ENCODE measurements around the gene STX8. TPM values are rescaled to one million over a fixed set of nuclear protein-coding genes. Genes with fewer than 3 reads are reported as not detected.

The STX8 gene
- total RNA-seq, 1 donor from 2014 or later: 50.6 TPM

DNA sequence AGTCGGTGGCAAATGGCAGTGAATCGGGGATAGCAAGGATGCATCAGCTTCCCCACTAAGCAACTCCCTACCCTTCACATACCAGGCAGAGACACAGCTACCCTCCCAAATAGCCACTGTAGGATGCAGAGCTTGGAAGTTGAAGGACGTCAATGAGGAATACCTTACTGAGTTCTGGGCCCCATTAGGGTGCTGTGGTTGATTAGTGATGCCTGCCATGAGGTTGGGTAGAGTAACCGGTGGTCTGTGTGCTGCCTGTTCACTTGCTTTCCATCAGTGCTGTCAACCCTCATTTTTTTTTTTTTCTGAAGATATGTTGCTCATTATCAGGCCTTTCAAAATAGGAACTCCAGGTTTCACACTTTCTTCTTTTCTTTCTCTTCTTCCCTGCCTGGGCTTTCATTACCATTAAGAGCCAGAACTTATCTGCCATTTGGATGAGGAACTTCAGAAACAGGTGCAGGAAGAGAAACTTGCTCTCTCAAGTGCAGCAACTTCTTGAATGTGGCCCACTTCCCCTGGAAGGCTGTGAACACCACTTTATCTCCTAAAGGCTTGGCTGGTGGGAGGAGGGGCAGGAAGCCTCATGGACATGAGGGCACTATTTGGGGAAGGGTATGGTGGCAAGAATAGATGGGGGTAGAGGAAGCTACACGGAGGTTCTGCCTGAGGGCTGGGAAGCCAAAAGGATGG, 370.8 kb downstream of the STX8 start:
- DNase-seq (ENCODE audit: low spot score): peak; percentile 36
- no peak overlapping the region for H3K27ac Mint-ChIP-seq (ENCODE audit: unreplicated experiment)
- TF ChIP-seq, protein P1, sequence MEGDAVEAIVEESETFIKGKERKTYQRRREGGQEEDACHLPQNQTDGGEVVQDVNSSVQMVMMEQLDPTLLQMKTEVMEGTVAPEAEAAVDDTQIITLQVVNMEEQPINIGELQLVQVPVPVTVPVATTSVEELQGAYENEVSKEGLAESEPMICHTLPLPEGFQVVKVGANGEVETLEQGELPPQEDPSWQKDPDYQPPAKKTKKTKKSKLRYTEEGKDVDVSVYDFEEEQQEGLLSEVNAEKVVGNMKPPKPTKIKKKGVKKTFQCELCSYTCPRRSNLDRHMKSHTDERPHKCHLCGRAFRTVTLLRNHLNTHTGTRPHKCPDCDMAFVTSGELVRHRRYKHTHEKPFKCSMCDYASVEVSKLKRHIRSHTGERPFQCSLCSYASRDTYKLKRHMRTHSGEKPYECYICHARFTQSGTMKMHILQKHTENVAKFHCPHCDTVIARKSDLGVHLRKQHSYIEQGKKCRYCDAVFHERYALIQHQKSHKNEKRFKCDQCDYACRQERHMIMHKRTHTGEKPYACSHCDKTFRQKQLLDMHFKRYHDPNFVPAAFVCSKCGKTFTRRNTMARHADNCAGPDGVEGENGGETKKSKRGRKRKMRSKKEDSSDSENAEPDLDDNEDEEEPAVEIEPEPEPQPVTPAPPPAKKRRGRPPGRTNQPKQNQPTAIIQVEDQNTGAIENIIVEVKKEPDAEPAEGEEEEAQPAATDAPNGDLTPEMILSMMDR (IDR thresholded peaks at IDR 0.05): no peak
- no peaks in the 10 kb centered on the region for H3K4me1 Mint-ChIP-seq (ENCODE audit: low read depth)
- peaks cover 23% of the 10 kb centered on the region for H3K27me3 Mint-ChIP-seq (ENCODE audit: low read depth)
- H3K36me3 Mint-ChIP-seq (ENCODE audit: low read depth): no peaks in the 10 kb centered on the region
- peaks cover under 1% of the 10 kb centered on the region for H3K9me3 Mint-ChIP-seq (ENCODE audit: low read depth)
- H3K4me3 Mint-ChIP-seq (ENCODE audit: unreplicated experiment): no peak overlapping the region

DNA sequence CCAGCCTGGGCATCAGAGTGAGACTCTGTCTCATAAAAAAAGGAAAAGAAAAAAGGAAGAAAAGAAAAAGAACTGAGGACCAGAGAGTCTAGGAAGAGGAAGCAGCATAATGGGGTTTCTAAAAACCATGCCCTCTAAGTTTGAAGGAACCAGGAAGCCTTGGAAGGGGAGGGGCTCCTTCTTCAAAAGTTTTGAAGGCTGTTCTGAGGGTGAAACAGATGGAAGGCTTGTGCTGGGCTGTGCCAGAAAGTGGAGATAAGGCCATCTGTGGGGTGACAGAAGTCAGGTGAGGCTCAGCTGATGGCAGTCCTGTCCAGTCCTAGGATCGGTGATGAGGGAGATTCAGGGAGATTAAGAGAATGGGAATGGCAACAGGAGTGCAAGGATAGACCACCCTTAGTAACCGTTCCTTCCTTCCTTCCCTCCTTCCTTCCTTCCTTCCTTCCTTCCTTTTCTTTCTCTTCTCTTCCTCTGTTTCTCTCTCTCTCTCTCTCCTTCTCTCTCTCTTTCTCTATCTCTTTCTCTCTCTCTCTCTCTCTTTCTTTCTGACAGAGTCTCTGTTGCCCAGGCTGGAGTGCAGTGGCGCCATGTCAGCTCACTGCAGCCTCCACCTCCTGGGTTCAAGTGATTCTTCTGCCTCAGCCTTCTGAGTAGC, 371.7 kb downstream of the STX8 start:
- Mint-ChIP-seq H3K9me3 (ENCODE audit: low read depth) (peaks cover 4% of the 10 kb centered on the region), H3K27ac (ENCODE audit: unreplicated experiment) (no peak overlapping the region), H3K27me3 (ENCODE audit: low read depth) (peaks cover 23% of the 10 kb centered on the region), H3K36me3 (ENCODE audit: low read depth) (no peaks in the 10 kb centered on the region), H3K4me3 (ENCODE audit: unreplicated experiment) (no peak overlapping the region), H3K4me1 (ENCODE audit: low read depth) (no peaks in the 10 kb centered on the region)
- TF ChIP-seq, protein P1 (IDR thresholded peaks at IDR 0.05): no peak
- DNase-seq (ENCODE audit: low spot score): peak; percentile 3

DNA sequence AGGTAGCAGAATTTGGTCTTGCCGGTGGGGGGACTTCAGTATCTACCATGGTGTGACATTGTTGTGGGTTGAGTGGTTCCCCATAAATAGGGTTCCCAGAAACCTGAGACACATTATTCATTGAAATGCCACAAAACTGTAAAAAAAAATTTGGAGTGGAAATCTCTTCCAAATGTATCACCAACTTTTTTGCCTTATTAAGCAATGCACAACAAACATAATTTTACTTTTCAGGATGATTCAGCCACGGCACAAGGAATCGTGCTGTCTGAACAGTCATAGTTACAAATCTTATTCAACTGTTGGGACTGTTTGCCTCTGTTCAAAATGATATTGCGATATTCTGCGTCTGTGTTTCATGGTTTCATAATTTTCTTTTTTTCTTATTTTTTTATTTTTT, 373.1 kb downstream of the STX8 start:
- H3K4me3 Mint-ChIP-seq (ENCODE audit: unreplicated experiment): no peak overlapping the region
- H3K27me3 Mint-ChIP-seq (ENCODE audit: low read depth): peaks cover 23% of the 10 kb centered on the region
- no peak overlapping the region for H3K27ac Mint-ChIP-seq (ENCODE audit: unreplicated experiment)
- no peaks in the 10 kb centered on the region for H3K4me1 Mint-ChIP-seq (ENCODE audit: low read depth)
- DNase-seq (ENCODE audit: low spot score): no peak
- H3K36me3 Mint-ChIP-seq (ENCODE audit: low read depth): no peaks in the 10 kb centered on the region
- TF ChIP-seq, protein P1 (IDR thresholded peaks at IDR 0.05): no peak
- peaks cover 4% of the 10 kb centered on the region for H3K9me3 Mint-ChIP-seq (ENCODE audit: low read depth)

DNA sequence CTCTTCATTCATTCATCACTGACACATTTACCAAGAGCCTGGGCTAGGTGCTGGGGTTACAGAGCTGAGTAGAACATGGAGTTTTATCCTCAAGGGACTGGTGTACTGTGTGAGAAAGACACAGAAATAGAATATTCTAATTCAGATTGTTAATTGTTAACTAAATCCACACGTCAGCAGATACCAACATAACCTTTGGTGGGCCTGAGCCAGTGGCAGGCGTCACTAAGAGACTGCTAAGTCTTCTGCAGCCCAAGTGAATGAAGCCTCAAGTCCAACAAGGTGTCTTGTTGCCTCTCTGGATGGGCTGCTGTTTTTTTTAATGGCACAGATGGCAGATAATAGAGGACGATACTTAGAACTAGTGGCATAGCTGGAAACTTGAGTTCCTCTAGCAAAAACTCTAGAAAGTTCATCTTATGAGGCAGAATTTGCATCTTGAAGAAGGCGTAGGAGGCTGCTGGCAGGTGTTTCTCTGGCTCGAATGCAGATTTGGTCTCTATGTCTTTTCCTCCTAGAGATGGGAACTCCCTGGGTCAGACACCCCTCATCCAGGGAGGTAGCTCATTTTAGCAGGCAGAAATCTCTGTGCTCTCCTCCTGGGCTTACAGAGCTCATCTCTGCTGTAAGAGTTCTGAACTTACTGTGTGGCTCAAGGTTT, 374.8 kb downstream of the STX8 start:
- Mint-ChIP-seq H3K36me3 (ENCODE audit: low read depth) (no peaks in the 10 kb centered on the region), H3K27ac (ENCODE audit: unreplicated experiment) (no peak overlapping the region), H3K9me3 (ENCODE audit: low read depth) (peaks cover 4% of the 10 kb centered on the region), H3K27me3 (ENCODE audit: low read depth) (peaks cover 20% of the 10 kb centered on the region), H3K4me1 (ENCODE audit: low read depth) (peaks cover 12% of the 10 kb centered on the region), H3K4me3 (ENCODE audit: unreplicated experiment) (no peak overlapping the region)
- no peak for DNase-seq (ENCODE audit: low spot score)
- TF ChIP-seq, protein P1 (IDR thresholded peaks at IDR 0.05): no peak

Other genes starting within 250 kb of the STX8 start
- 0.53 TPM in 1 of 3 replicates, not detected in the others for gene CFAP52, start 822 bp upstream of the STX8 start, total RNA-seq
- gene USP43, start 69.7 kb upstream of the STX8 start, total RNA-seq: 2.6 to 4.3 TPM (median 2.7 TPM) in 3 replicates
- gene DHRS7C, start 215.8 kb upstream of the STX8 start, total RNA-seq: 0.62 to 1.8 TPM in 2 of 3 replicates, not detected in the other
- gene GSG1L2, start 246.3 kb upstream of the STX8 start, total RNA-seq: not detected in 3 replicates